Lower lobe of right lung (tissue), 2 donors: ENCODE data around the gene FN3K. TPM values are rescaled to one million over a fixed set of nuclear protein-coding genes. Genes with fewer than 3 reads are reported as not detected.

Source experiments
- ATAC-seq, 2 donors: fragments of 200-7000 bp; cut with Tn5 transposase; one replicate each; pipeline ENCODE4 v1.9.1; 2020 to 2022; ENCODE audit warnings: mild to moderate bottlenecking in 2 of 2, moderate library complexity in 2 of 2
- DNase-seq: peaks from one replicate; pipeline ENCODE4 v3.0.0-alpha.2; 2020
- H3K27ac ChIP-seq: fragments of 200-600 bp; one replicate; pipeline ENCODE4 v1.8.0; 2022
- H3K27me3 ChIP-seq: fragments of 200-600 bp; one replicate; pipeline ENCODE4 v1.8.0; 2022; ENCODE audit warnings: low read depth
- H3K36me3 ChIP-seq: fragments of 200-600 bp; one replicate; pipeline ENCODE4 v1.8.0; 2022; ENCODE audit warnings: mild to moderate bottlenecking
- H3K4me1 ChIP-seq: fragments of 200-600 bp; one replicate; pipeline ENCODE4 v1.8.0; 2022
- H3K4me3 ChIP-seq: fragments of 200-600 bp; one replicate; pipeline ENCODE4 v1.8.0; 2022; ENCODE audit warnings: mild to moderate bottlenecking
- H3K9me3 ChIP-seq: fragments of 200-600 bp; one replicate; pipeline ENCODE4 v1.8.0; 2022
- CTCF ChIP-seq: fragments of 200-600 bp; IDR thresholded peaks from one replicate; pipeline ENCODE4 v1.8.0; 2022; ENCODE audit warnings: antibody characterized with exemption, mild to moderate bottlenecking
- intact Hi-C: fragments of 100-400 bp; cut with DNase I; formaldehyde crosslinking; loops from one replicate; pipeline ENCODE4 v1.11.0; 2022
- total RNA-seq: library from RNA; stranded (reverse); fragmentation: NEBNext Ultra II Directional; extraction: Animal tissue kit (Norgen Biotek cat#: 25700); gene quantifications from one replicate; pipeline ENCODE4 v1.2.1, GENCODE V29; 2021
- donor health status: DM: no; HTN: yes; CAD: no; lungs with severe emphysema.

FN3K gene
- total RNA-seq, 1 donor from 2014 or later, result 27.9 TPM

GRCh38 chr17:82690786-82691489, 44.5 kb upstream of the FN3K start:
- H3K27me3 ChIP-seq, result no peaks in the 10 kb centered on the region
- DNase-seq (no peak), ATAC-seq (no peak)
- no peaks in the 10 kb centered on the region for H3K4me1 ChIP-seq
- H3K27ac ChIP-seq, result no peak overlapping the region
- no peak for TF ChIP-seq CTCF
- peaks cover 8% of the 10 kb centered on the region for H3K9me3 ChIP-seq
- intact Hi-C loops, result no loop called here
- no peaks in the 10 kb centered on the region for H3K36me3 ChIP-seq
- H3K4me3 ChIP-seq, result no peak overlapping the region

- DNase-seq (no peak), ATAC-seq (no peak)
- Histone ChIP-seq H3K9me3 (peaks cover 8% of the 10 kb centered on the region), H3K27me3 (no peaks in the 10 kb centered on the region), H3K4me3 (no peak overlapping the region), H3K4me1 (peaks cover under 1% of the 10 kb centered on the region), H3K36me3 (no peaks in the 10 kb centered on the region), H3K27ac (no peak overlapping the region)
- TF ChIP-seq CTCF, result no peak
- intact Hi-C loops, result no loop called here
Observed at GRCh38 chr17:82691714-82692113, 43.7 kb upstream of the FN3K start.

GRCh38 chr17:82692268-82692667, 43.1 kb upstream of the FN3K start:
- peaks cover 6% of the 10 kb centered on the region for H3K4me1 ChIP-seq
- H3K36me3 ChIP-seq, result no peaks in the 10 kb centered on the region
- H3K4me3 ChIP-seq, result no peak overlapping the region
- no peak for TF ChIP-seq CTCF
- intact Hi-C loops, result no loop called here
- H3K27ac ChIP-seq, result no peak overlapping the region
- ATAC-seq (no peak), DNase-seq (no peak)
- no peaks in the 10 kb centered on the region for H3K27me3 ChIP-seq
- peaks cover 8% of the 10 kb centered on the region for H3K9me3 ChIP-seq

GRCh38 chr17:82693168-82693867, 42.1 kb upstream of the FN3K start:
- intact Hi-C loops, result no loop called here
- Histone ChIP-seq H3K27me3 (no peaks in the 10 kb centered on the region), H3K9me3 (peaks cover 8% of the 10 kb centered on the region), H3K27ac (no peak overlapping the region), H3K36me3 (no peaks in the 10 kb centered on the region), H3K4me1 (peaks cover 11% of the 10 kb centered on the region), H3K4me3 (no peak overlapping the region)
- DNase-seq, result no peak
- no peak for ATAC-seq
- TF ChIP-seq CTCF, result no peak

GRCh38 chr17:82694647-82695046, 40.8 kb upstream of the FN3K start:
- intact Hi-C loops, result no loop called here
- Histone ChIP-seq H3K4me1 (peaks cover 17% of the 10 kb centered on the region), H3K36me3 (no peaks in the 10 kb centered on the region), H3K27me3 (no peaks in the 10 kb centered on the region), H3K9me3 (peaks cover 8% of the 10 kb centered on the region), H3K4me3 (no peak overlapping the region), H3K27ac (no peak overlapping the region)
- ATAC-seq, result no peak
- TF ChIP-seq CTCF, result no peak
- no peak for DNase-seq
